Measurements from ENCODE around the gene ACAA2. TPM values are rescaled to one million over a fixed set of nuclear protein-coding genes. Genes with fewer than 3 reads are reported as not detected.

ACAA2 gene
- total RNA-seq, 1 experiment from 2014 or later = 18.2 TPM

DNA sequence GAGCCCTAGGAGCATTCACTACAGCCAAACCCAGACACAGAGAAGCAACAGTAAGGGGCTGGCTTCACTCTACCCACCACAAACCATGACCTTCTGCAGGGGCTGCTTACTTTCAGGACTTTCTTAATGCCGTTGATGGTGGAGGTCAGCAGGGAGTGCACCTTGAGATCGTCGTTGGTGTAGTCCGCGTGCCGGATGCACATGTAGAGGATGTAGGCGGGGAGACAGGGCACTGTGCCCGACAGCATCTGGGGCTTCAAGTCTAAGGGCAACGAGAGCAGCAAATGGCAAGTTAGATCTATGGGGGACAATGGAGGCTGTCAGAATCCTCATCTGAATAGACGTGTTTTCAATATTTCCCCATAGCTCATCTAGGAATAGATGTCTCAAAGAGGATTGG lies 29.8 kb upstream of the ACAA2 start:
- H3K9me2 ChIP-seq (ENCODE audit: insufficient read depth) = no peaks in the 10 kb centered on the region
- ATAC-seq (no peak), DNase-seq (ENCODE audit: low read depth, low spot score) (no peak)
- no peaks in the 10 kb centered on the region for H3K9me3 ChIP-seq (ENCODE audit: control insufficient read depth in 1 of 2, insufficient read depth in 1 of 2, low read depth in 1 of 2, low read length in 2 of 2)
- H3K4me1 ChIP-seq (ENCODE audit: control insufficient read depth in 1 of 2, insufficient read depth in 2 of 2, low read length in 2 of 2) = peaks cover 0 to 19% of the 10 kb centered on the region in 2 experiments; a peak in 2 of 4 replicates
- no peak for TF ChIP-seq ZNF274 (IDR thresholded peaks at IDR 0.05; ENCODE audit: low read depth, low read length)
- TF ChIP-seq ELF1 (IDR thresholded peaks at IDR 0.05; ENCODE audit: borderline replicate concordance, low read depth) = no peak
- TF ChIP-seq, protein P1, sequence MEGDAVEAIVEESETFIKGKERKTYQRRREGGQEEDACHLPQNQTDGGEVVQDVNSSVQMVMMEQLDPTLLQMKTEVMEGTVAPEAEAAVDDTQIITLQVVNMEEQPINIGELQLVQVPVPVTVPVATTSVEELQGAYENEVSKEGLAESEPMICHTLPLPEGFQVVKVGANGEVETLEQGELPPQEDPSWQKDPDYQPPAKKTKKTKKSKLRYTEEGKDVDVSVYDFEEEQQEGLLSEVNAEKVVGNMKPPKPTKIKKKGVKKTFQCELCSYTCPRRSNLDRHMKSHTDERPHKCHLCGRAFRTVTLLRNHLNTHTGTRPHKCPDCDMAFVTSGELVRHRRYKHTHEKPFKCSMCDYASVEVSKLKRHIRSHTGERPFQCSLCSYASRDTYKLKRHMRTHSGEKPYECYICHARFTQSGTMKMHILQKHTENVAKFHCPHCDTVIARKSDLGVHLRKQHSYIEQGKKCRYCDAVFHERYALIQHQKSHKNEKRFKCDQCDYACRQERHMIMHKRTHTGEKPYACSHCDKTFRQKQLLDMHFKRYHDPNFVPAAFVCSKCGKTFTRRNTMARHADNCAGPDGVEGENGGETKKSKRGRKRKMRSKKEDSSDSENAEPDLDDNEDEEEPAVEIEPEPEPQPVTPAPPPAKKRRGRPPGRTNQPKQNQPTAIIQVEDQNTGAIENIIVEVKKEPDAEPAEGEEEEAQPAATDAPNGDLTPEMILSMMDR (IDR thresholded peaks at IDR 0.05 in 2 of 3, conservative IDR thresholded peaks at IDR 0.05 in 1 of 3; ENCODE audit: borderline replicate concordance in 1 of 3, insufficient read depth in 1 of 3, low read depth in 2 of 3, low read length in 2 of 3) = no peak
- no peak for TF ChIP-seq POLR2A (IDR thresholded peaks at IDR 0.05; ENCODE audit: borderline replicate concordance, extremely low read depth, insufficient read depth, insufficient read length)
- no peak for TF ChIP-seq EZH2 (IDR thresholded peaks at IDR 0.05)
- TF ChIP-seq, protein P2, sequence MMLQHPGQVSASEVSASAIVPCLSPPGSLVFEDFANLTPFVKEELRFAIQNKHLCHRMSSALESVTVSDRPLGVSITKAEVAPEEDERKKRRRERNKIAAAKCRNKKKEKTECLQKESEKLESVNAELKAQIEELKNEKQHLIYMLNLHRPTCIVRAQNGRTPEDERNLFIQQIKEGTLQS (IDR thresholded peaks at IDR 0.05) = no peak
- TF ChIP-seq, protein P3, sequence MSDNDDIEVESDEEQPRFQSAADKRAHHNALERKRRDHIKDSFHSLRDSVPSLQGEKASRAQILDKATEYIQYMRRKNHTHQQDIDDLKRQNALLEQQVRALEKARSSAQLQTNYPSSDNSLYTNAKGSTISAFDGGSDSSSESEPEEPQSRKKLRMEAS (IDR thresholded peaks at IDR 0.05) = no peak
- TF ChIP-seq FOSL1 (IDR thresholded peaks at IDR 0.05; ENCODE audit: low read depth) = no peak
- no peak for TF ChIP-seq EZH2phosphoT487 (IDR thresholded peaks at IDR 0.05; ENCODE audit: borderline replicate concordance)
- TF ChIP-seq YY1 (IDR thresholded peaks at IDR 0.05; ENCODE audit: extremely low read depth, insufficient replicate concordance, low read depth, low read length) = no peak
- no peak for TF ChIP-seq ZFX (IDR thresholded peaks at IDR 0.05)
- no peak for TF ChIP-seq CBX3 (IDR thresholded peaks at IDR 0.05; ENCODE audit: low read depth)
- TF ChIP-seq RAD21 (IDR thresholded peaks at IDR 0.05; ENCODE audit: low read depth) = no peak
- no peak for TF ChIP-seq SP1 (IDR thresholded peaks at IDR 0.05; ENCODE audit: low read depth)
- TF ChIP-seq EGR1 (IDR thresholded peaks at IDR 0.05; ENCODE audit: low read depth) = no peak
- TF ChIP-seq REST (IDR thresholded peaks at IDR 0.05; ENCODE audit: low read depth) = no peak
- RAD21 ChIA-PET (ENCODE audit: low non-redundant PET in 1 of 2, low total read pairs in 2 of 2, uncharacterized antibody in 2 of 2, unreplicated experiment in 2 of 2) = no interaction called here
- POLR2A ChIA-PET = no interaction called here
- CTCF ChIA-PET = no interaction called here
- no peak overlapping the region for H3K9ac ChIP-seq (ENCODE audit: low read length)
- H3K27ac ChIP-seq (ENCODE audit: low read depth, low read length) = no peak overlapping the region
- H3K4me3 ChIP-seq (replicated peaks in 1 of 2; ENCODE audit: low read depth in 1 of 2, low read length in 2 of 2) = no peak overlapping the region
- no peak overlapping the region for H2AFZ ChIP-seq (ENCODE audit: low read depth, low read length, poor library complexity, severe bottlenecking)
- H3K36me3 ChIP-seq (ENCODE audit: control insufficient read depth in 1 of 2, insufficient read depth in 2 of 2, low read length in 2 of 2) = peaks cover 3 to 12% of the 10 kb centered on the region in 2 experiments; a peak in 3 of 4 replicates
- H3K27me3 ChIP-seq (ENCODE audit: insufficient read depth, low read length) = no peaks in the 10 kb centered on the region
- no TSS peak for BruUV-seq (replicated peaks)
- no peaks in the 10 kb centered on the region for H3K79me2 ChIP-seq (ENCODE audit: insufficient read depth, low read length)
- intact Hi-C loops (cut with micrococcal nuclease) = no loop called here
- H4K20me1 ChIP-seq (ENCODE audit: insufficient read depth) = no peaks in the 10 kb centered on the region
- no peak overlapping the region for H3K4me2 ChIP-seq (ENCODE audit: low read length)
